Uterus (tissue), 2 donors: Measurements from ENCODE around the gene NLN.

ENCODE experiments used
- CTCF ChIP-seq, 4 experiments: fragments of 200-600 bp in 2 of 4; fragments of 450-650 bp in 2 of 4; sonication (generic) in 2 of 4; IDR thresholded peaks; one replicate each; pipeline ENCODE4 v1.5.1; 2016 to 2019; ENCODE audit warnings: antibody characterized with exemption in 4 of 4, mild to moderate bottlenecking in 2 of 4, moderate library complexity in 1 of 4
- POLR2A ChIP-seq, 2 donors: fragments of 450-650 bp; IDR thresholded peaks; one replicate each; pipeline ENCODE4 v1.6.1; 2016; ENCODE audit warnings: antibody characterized with exemption in 2 of 2, mild to moderate bottlenecking in 1 of 2, moderate library complexity in 1 of 2

DNA sequence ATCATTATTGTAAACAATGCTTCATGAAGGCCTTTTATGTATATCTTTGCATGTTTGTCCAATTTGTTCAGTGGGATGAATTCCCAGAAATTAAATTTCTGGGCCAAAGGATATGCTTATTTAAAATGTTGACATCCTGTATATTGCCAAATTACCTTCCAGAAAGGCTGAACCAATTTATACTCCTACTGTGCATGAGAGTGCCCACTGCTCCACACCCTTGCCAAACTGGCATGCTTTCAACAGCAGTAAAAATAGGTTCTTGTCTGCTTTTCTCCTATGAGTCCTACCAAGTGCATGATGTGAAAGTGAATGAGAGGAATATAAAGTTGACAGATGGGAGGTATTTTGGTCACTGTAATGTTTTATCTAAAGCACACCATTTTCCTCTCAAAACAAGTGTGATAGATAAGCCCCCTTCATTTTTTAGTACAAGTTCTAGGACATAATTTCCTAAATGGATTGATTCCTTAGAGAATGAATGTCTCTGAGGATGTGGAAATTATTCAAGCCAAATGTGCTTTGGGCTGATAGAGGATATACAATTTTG is 133.8 kb downstream of the NLN start:
- no peak for TF ChIP-seq CTCF (IDR thresholded peaks at IDR 0.05)
- no peak for TF ChIP-seq POLR2A (IDR thresholded peaks at IDR 0.05)
